CD4-positive, CD25-positive, alpha-beta regulatory T cell (primary cell): ENCODE measurements around the gene POU4F3. TPM values are rescaled to one million over a fixed set of nuclear protein-coding genes. Genes with fewer than 3 reads are reported as not detected.

Experiments
- ATAC-seq, 2 donors: fragments of 150-1000 bp; cut with Tn5 transposase; one replicate each; pipeline ENCODE4 v1.10.0; 2021; ENCODE audit warnings: low read depth in 2 of 2, moderate number of reproducible peaks in 2 of 2, moderate library complexity in 1 of 2
- DNase-seq, 3 donors: peaks; one replicate each; pipeline versions ENCODE4 v3.0.0 to v3.0.0-alpha.2; 2012 to 2022; ENCODE audit warnings: mixed read lengths in 1 of 3
- H3K27ac ChIP-seq: one replicate; pipeline ENCODE4 v1.7.0; 2013; ENCODE audit warnings: mild to moderate bottlenecking, low read length; ENCODE audit not compliant: insufficient read depth, poor library complexity, severe bottlenecking
- H3K27me3 ChIP-seq: one replicate; pipeline ENCODE4 v1.7.0; 2013; ENCODE audit warnings: low read length; ENCODE audit not compliant: control insufficient read depth, insufficient read depth
- H3K36me3 ChIP-seq: one replicate; pipeline ENCODE4 v1.7.0; 2013; ENCODE audit warnings: mild to moderate bottlenecking, low read length, moderate library complexity; ENCODE audit not compliant: control insufficient read depth, insufficient read depth
- H3K4me1 ChIP-seq: 2 replicates; pipeline ENCODE4 v1.7.0; 2013; ENCODE audit warnings: mild to moderate bottlenecking, low read length; ENCODE audit not compliant: insufficient read depth, control insufficient read depth, poor library complexity, severe bottlenecking
- H3K4me3 ChIP-seq: one replicate; pipeline ENCODE4 v1.7.0; 2013; ENCODE audit warnings: low read depth, mild to moderate bottlenecking, low read length, moderate library complexity
- H3K9me3 ChIP-seq, 2 experiments: 1 replicate in 1 of 2; 2 replicates in 1 of 2; pipeline ENCODE4 v1.7.0; 2013; ENCODE audit warnings: low read length in 2 of 2, mild to moderate bottlenecking in 1 of 2, moderate library complexity in 1 of 2; ENCODE audit not compliant: control insufficient read depth in 2 of 2
- H3K27ac Mint-ChIP-seq, 3 donors: one replicate each; pipeline ENCODE4 v1.8.0; 2020 to 2022; ENCODE audit warnings: mild to moderate bottlenecking in 3 of 3, mixed read lengths in 3 of 3, moderate library complexity in 2 of 3
- H3K27me3 Mint-ChIP-seq: one replicate; pipeline ENCODE4 v1.8.0; 2022; ENCODE audit warnings: mild to moderate bottlenecking, mixed read lengths
- H3K36me3 Mint-ChIP-seq: one replicate; pipeline ENCODE4 v1.8.0; 2020; ENCODE audit warnings: mixed read lengths
- H3K4me1 Mint-ChIP-seq, 4 donors: one replicate each; pipeline ENCODE4 v1.8.0; 2020 to 2022; ENCODE audit warnings: mixed read lengths in 4 of 4, mild to moderate bottlenecking in 1 of 4
- H3K4me3 Mint-ChIP-seq, 4 donors: one replicate each; pipeline ENCODE4 v1.8.0; 2020 to 2022; ENCODE audit warnings: mild to moderate bottlenecking in 4 of 4, mixed read lengths in 4 of 4, moderate library complexity in 3 of 4
- H3K9me3 Mint-ChIP-seq, 7 donors: one replicate each; pipeline ENCODE4 v1.8.0; 2020 to 2022; ENCODE audit warnings: mixed read lengths in 7 of 7, mild to moderate bottlenecking in 3 of 7, moderate library complexity in 2 of 7
- polyA plus RNA-seq, 4 donors: library from polyadenylated mRNA; unstranded; fragments of 300-500 nt; fragmentation: Illumina TruSeq; gene quantifications; one replicate each; pipeline ENCODE4 v1.2.3, GENCODE V29; 2021
- total RNA-seq: library from RNA; stranded (reverse); gene quantifications from one replicate; pipeline ENCODE4 v1.2.3, GENCODE V29; 2022

Gene POU4F3
- total and polyA plus RNA-seq, 5 donors from 2014 or later, result 0.30 TPM; not detected in 4

DNA sequence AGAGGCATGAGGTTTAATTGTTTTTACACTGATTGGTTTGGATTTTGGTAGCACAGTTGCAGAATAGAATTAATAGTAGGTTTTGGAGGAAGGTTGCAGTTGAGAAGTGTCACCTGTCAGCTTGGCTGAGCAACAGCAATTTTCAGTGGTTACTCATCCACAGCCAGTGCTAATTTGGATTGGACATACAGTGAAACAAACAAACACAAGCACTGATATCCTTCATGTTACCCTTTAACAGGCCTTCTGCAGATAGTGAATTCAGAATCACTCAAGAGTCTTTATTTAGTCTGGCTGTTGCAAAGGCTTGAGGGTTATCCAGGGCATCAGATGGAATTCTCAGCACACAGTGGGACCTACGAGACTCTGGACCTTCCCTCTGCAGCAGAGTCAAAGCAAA, 31.8 kb upstream of the POU4F3 start:
- no peak overlapping the region for H3K4me3 ChIP-seq
- Mint-ChIP-seq H3K27me3 (peaks cover 34% of the 10 kb centered on the region), H3K4me3 (no peak overlapping the region), H3K9me3 (peaks cover 0 to 3% (median 0%) of the 10 kb centered on the region in 7 donors), H3K27ac (no peak overlapping the region), H3K36me3 (no peaks in the 10 kb centered on the region), H3K4me1 (no peaks in the 10 kb centered on the region)
- no peak overlapping the region for H3K27ac ChIP-seq
- no peaks in the 10 kb centered on the region for H3K9me3 ChIP-seq
- H3K27me3 ChIP-seq, result peaks cover 21% of the 10 kb centered on the region
- no peaks in the 10 kb centered on the region for H3K36me3 ChIP-seq
- H3K4me1 ChIP-seq, result no peaks in the 10 kb centered on the region
- ATAC-seq, result no peak
- no peak for DNase-seq

DNA sequence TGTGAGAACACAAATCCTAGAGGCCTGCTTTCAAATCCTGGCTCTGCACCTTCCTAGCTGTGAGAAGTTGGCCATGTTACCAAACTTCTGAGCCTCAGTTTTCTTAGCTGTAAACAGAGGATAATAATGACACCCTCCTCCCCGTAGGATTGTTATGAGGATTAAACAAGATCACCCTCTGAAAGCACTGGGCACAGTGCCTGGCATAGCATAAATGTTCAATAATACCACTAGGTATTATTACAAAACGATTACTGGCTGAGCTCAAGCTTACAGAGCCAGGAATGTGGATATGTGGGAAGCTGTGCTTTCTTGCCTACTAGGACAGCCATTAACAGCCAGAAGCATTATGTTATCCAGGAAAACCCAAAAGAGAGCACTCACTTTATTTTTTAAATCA, 30.8 kb upstream of the POU4F3 start:
- no peaks in the 10 kb centered on the region for H3K36me3 Mint-ChIP-seq
- H3K27ac Mint-ChIP-seq, result no peak overlapping the region
- no peaks in the 10 kb centered on the region for H3K4me1 ChIP-seq
- no peak overlapping the region for H3K4me3 ChIP-seq
- H3K4me1 Mint-ChIP-seq, result peaks cover 0 to under 1% (median 0%) of the 10 kb centered on the region in 4 donors
- no peaks in the 10 kb centered on the region for H3K36me3 ChIP-seq
- no peak overlapping the region for H3K27ac ChIP-seq
- H3K27me3 Mint-ChIP-seq, result peaks cover 38% of the 10 kb centered on the region
- H3K4me3 Mint-ChIP-seq, result no peak overlapping the region
- H3K9me3 ChIP-seq, result no peaks in the 10 kb centered on the region
- ATAC-seq, result no peak
- H3K27me3 ChIP-seq, result peaks cover 17% of the 10 kb centered on the region
- no peak for DNase-seq
- H3K9me3 Mint-ChIP-seq, result peaks cover 0 to 3% (median 0%) of the 10 kb centered on the region in 7 donors

- ATAC-seq (no peak), DNase-seq (no peak)
- Histone ChIP-seq H3K36me3 (no peaks in the 10 kb centered on the region), H3K27ac (no peak overlapping the region), H3K4me3 (no peak overlapping the region), H3K4me1 (no peaks in the 10 kb centered on the region), H3K27me3 (peaks cover 9% of the 10 kb centered on the region), H3K9me3 (no peaks in the 10 kb centered on the region)
- H3K4me3 Mint-ChIP-seq, result no peak overlapping the region
- no peaks in the 10 kb centered on the region for H3K36me3 Mint-ChIP-seq
- H3K9me3 Mint-ChIP-seq, result peaks cover 0 to 3% (median 0%) of the 10 kb centered on the region in 7 donors
- H3K27me3 Mint-ChIP-seq, result peaks cover 39% of the 10 kb centered on the region
- peaks cover 0 to 7% (median 0%) of the 10 kb centered on the region in 4 donors for H3K4me1 Mint-ChIP-seq
- H3K27ac Mint-ChIP-seq, result no peak overlapping the region
These were observed 28.1 kb upstream of the POU4F3 start for GRCh38 chr5:146310540-146310939.

- DNase-seq (no peak), ATAC-seq (no peak)
- Mint-ChIP-seq H3K4me3 (no peak overlapping the region), H3K27me3 (peaks cover 32% of the 10 kb centered on the region), H3K27ac (no peak overlapping the region), H3K36me3 (no peaks in the 10 kb centered on the region), H3K4me1 (peaks cover 0 to 7% (median 0%) of the 10 kb centered on the region in 4 donors), H3K9me3 (peaks cover 0 to 3% (median 0%) of the 10 kb centered on the region in 7 donors)
- no peaks in the 10 kb centered on the region for H3K36me3 ChIP-seq
- no peaks in the 10 kb centered on the region for H3K4me1 ChIP-seq
- no peaks in the 10 kb centered on the region for H3K9me3 ChIP-seq
- no peak overlapping the region for H3K27ac ChIP-seq
- no peak overlapping the region for H3K4me3 ChIP-seq
- H3K27me3 ChIP-seq, result peaks cover 9% of the 10 kb centered on the region
These were observed 27.4 kb upstream of the POU4F3 start for GRCh38 chr5:146311278-146311677.

- peaks cover 0 to 7% (median 0%) of the 10 kb centered on the region in 4 donors for H3K4me1 Mint-ChIP-seq
These were observed 25.6 kb upstream of the POU4F3 start for GRCh38 chr5:146313027-146313426.

DNA sequence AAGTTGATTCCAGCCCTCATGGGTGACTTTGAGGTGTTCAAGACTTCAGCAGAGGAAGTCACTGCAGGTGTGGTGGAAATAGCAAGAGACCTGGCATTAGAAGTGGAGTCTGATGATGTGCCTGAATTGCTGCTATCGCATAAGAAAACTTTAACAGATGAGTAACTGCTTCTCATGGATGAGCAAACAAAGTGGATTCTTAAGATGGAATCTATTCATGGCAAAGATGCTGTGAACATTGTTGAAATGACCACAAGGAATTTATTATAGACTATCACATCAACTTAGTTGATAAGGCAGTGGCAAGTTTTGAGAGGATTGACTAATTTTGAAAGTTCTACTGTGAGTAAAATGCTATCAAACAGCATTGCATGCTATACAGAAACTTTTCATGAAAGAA, 17.1 kb upstream of the POU4F3 start:
- Histone ChIP-seq H3K27me3 (no peaks in the 10 kb centered on the region), H3K27ac (no peak overlapping the region), H3K4me1 (no peaks in the 10 kb centered on the region)

More at GRCh38 chr5:146313027-146313426, 25.6 kb upstream of the POU4F3 start:
- Mint-ChIP-seq H3K27ac (no peak overlapping the region), H3K27me3 (peaks cover 23% of the 10 kb centered on the region), H3K4me3 (peak overlapping the region in 1 of 4 donors; percentile 10), H3K9me3 (peaks cover 0 to 3% (median 0%) of the 10 kb centered on the region in 7 donors), H3K36me3 (no peaks in the 10 kb centered on the region)
- Histone ChIP-seq H3K4me1 (no peaks in the 10 kb centered on the region), H3K9me3 (no peaks in the 10 kb centered on the region), H3K36me3 (no peaks in the 10 kb centered on the region), H3K27ac (no peak overlapping the region), H3K4me3 (no peak overlapping the region), H3K27me3 (peaks cover 9% of the 10 kb centered on the region)
- ATAC-seq (no peak), DNase-seq (peak in 1 of 3 donors; percentile 18)

DNA sequence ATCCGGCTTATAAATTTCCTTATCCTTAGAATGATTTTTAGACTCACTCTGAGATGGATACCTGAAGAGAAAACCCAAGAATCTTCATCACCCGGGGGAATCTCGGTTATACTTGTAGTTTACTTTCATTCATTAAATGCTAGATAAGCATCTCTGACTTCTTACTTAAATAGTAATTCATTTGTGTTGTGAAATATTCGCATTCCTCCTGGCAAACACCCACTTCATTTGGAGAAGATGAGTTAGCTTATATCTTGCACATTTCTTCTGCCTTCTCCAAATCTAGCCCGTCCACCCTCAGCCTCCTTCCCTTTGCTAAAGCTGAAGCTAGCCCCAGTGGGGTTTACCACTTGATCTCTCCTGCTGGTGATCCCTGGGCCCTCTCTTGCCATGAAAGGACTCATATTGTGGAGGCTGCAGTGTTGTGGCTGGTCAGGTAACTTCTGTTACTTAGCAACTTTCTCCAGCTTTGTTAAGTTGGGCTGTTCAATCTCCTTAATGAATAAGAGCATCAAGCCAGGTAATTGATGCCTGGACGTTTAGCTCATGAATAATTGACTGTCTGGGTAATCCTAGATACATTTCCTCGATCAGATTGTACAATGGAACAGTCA, 11.3 kb upstream of the POU4F3 start:
- Histone ChIP-seq H3K36me3 (no peaks in the 10 kb centered on the region), H3K4me1 (no peaks in the 10 kb centered on the region), H3K9me3 (no peaks in the 10 kb centered on the region), H3K27ac (no peak overlapping the region), H3K27me3 (peaks cover 2% of the 10 kb centered on the region), H3K4me3 (no peak overlapping the region)
- H3K27me3 Mint-ChIP-seq, result peaks cover 17% of the 10 kb centered on the region
- ATAC-seq (no peak), DNase-seq (no peak)
- H3K36me3 Mint-ChIP-seq, result no peaks in the 10 kb centered on the region
- no peak overlapping the region for H3K27ac Mint-ChIP-seq
- H3K9me3 Mint-ChIP-seq, result peaks cover 0 to 3% (median 0%) of the 10 kb centered on the region in 7 donors
- H3K4me3 Mint-ChIP-seq, result no peak overlapping the region
- no peaks in the 10 kb centered on the region for H3K4me1 Mint-ChIP-seq

More for the DNA sequence above, 17.1 kb upstream of the POU4F3 start:
- DNase-seq (no peak), ATAC-seq (no peak)
- Mint-ChIP-seq H3K36me3 (no peaks in the 10 kb centered on the region), H3K9me3 (no peaks in the 10 kb centered on the region), H3K4me1 (no peaks in the 10 kb centered on the region), H3K27me3 (peaks cover 18% of the 10 kb centered on the region), H3K4me3 (no peak overlapping the region), H3K27ac (no peak overlapping the region)
- Histone ChIP-seq H3K36me3 (no peaks in the 10 kb centered on the region), H3K9me3 (no peaks in the 10 kb centered on the region), H3K4me3 (no peak overlapping the region)

DNA sequence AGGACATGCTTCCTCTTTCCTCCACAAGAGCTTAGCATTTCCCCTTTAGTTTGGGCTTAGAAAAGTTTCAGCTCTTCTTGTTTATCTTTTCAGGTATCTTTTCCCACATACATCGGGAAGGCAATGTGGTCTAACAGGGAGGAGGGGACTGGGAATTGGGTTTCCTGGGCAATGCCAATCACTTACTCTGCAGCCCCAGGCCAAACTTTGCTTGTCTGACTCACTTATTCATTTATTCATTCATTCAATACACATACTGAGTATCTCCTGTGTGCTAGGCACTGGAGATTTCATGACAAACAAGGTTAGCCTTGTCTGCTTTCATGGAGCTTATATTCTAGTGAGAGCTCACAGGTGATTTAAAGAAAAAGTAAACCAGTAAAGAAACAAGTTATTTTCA, 10.7 kb upstream of the POU4F3 start:
- Histone ChIP-seq H3K4me1 (no peaks in the 10 kb centered on the region), H3K27ac (no peak overlapping the region), H3K36me3 (no peaks in the 10 kb centered on the region), H3K4me3 (no peak overlapping the region), H3K9me3 (no peaks in the 10 kb centered on the region), H3K27me3 (peaks cover 4% of the 10 kb centered on the region)
- H3K27ac Mint-ChIP-seq, result no peak overlapping the region
- no peaks in the 10 kb centered on the region for H3K4me1 Mint-ChIP-seq
- peaks cover 0 to 3% (median 0%) of the 10 kb centered on the region in 7 donors for H3K9me3 Mint-ChIP-seq
- H3K27me3 Mint-ChIP-seq, result peaks cover 21% of the 10 kb centered on the region
- DNase-seq, result no peak
- no peak overlapping the region for H3K4me3 Mint-ChIP-seq
- no peak for ATAC-seq
- H3K36me3 Mint-ChIP-seq, result no peaks in the 10 kb centered on the region
